ENCODE results near the gene CLN3. TPM values are rescaled to one million over a fixed set of nuclear protein-coding genes. Genes with fewer than 3 reads are reported as not detected.
"Not testable (repeated sequence)": the region's sequence is repeated elsewhere in the genome, so short reads cannot be mapped to it uniquely, and the experiment has no call there.

The CLN3 gene
- 23.7 and 27.0 TPM in 2 replicates for total RNA-seq (2014; rRNA removed; shearing (Covaris generic))

GRCh38 chr16:28491970-28492474 is at the start of gene CLN3:
TSS of gene CLN3 (minus strand) at chr16:28492074. CDS start at chr16:28491759, 315 bp downstream.
- DNase-seq (ENCODE audit: low spot score): peak; percentile 93

GRCh38 chr16:28540346-28540745 is 48.5 kb upstream of the CLN3 start:
- DNase-seq (ENCODE audit: low spot score): no peak

- peak; percentile 97 for DNase-seq (ENCODE audit: low spot score)
Measured at GRCh38 chr16:28538733-28539596, 47.1 kb upstream of the CLN3 start, which contains the start of gene NUPR1. TSS of gene NUPR1 (minus strand) at chr16:28538974. CDS start at chr16:28538907, 67 bp downstream.

DNA sequence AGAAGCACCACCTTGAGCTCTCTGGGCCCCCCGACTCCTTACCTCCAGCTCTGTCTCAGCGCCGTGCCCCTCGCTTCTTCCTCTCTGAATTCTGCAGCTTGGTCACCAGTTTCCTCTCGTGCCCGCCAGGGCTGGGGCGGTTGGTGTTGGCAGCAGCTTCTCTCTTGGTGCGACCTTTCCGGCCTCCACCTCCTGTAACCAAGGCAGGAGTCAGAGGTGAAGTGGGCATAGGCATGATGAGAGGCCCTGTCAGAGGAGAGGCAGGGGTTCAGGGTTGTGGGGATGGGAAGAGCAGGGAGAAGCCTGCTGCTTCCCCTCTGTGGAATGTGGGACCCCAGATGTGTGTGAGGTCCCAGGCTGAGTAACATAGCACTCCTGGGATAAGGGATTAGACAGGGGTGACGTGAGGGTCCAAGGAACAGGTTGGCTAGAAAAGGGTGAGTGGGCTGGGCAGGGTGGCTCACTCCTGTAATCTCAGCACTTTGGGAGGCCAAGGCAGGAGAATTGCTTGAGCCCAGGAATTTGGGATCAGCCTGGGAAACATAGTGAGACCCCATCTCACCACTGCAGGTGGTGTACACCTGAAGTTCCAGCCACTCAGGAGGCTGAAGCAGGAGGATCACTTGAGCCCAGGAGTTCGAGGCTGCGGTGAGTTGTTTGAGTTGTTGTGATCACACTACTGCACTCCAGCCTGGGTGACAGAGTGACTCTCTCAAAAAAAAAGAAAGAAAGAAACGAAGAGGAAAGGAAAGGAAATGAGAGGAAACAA is 46.3 kb upstream of the CLN3 start:
- no peak for DNase-seq (ENCODE audit: low spot score)

- no peak for DNase-seq (ENCODE audit: low spot score)
Measured at GRCh38 chr16:28537076-28537475, 45.2 kb upstream of the CLN3 start.

DNA sequence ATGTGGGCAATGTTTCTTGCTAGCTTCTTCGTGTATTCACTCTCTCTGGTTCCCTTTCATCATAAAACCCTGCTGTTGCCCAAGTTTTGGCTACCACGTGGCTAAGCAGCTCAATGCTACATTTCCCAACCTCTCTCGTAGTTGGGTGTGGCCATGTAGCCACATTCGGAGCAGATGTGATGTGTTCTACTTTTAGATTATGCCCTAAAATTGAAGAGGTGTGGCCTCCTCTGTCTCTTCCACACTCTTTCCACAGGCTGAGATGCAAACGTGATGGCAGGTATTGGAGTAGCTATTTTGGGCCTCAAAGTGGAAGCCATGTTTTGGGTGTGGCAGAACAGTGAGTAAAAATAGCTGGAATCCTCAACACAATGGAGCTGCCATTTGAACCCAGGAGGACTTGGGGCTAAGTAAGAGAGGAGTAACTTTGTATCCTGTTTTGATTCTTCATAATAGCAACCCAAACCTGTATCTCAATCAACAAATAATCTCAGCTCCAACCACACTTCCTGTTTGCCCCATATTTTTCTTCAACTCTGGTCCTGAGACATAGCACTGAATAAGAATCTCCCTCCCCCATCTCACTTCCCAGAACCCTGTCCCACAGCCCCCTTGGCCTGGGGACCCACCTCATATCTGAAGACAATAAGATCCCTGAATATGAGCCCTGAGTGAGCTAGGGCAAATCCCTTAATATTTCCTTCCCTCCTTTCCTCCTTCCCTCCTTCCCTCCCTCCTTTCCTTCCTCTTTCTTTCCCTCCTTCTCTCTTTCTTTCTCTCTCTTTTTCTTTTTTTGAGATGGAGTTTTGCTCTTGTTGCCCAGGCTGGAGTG is 42.9 kb upstream of the CLN3 start:
- no peak for DNase-seq (ENCODE audit: low spot score)

GRCh38 chr16:28532940-28533647 is 41.2 kb upstream of the CLN3 start:
- DNase-seq (ENCODE audit: low spot score): no peak

GRCh38 chr16:28531777-28532744 is 40.2 kb upstream of the CLN3 start:
- peak; percentile 55 for DNase-seq (ENCODE audit: low spot score)

DNA sequence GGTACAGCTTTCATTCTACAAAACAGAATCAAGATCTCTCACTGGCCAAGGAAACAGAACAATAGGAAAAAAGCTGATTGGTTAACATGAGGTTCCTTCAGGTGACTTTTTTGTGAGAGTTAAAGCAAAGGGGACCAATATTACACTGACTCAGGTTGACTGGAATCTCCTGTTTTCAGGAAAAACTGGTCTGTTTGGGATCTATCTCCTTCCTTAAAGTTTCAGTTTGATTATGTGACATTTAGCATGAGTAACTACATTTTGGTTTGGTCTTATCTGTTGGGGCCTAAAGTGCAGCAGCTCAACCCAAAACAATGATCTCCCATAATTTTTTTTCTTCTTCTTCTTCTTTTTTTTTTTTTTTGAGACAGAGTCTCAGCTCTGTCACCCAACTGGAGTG is 37.2 kb upstream of the CLN3 start:
- no peak for DNase-seq (ENCODE audit: low spot score)

DNA sequence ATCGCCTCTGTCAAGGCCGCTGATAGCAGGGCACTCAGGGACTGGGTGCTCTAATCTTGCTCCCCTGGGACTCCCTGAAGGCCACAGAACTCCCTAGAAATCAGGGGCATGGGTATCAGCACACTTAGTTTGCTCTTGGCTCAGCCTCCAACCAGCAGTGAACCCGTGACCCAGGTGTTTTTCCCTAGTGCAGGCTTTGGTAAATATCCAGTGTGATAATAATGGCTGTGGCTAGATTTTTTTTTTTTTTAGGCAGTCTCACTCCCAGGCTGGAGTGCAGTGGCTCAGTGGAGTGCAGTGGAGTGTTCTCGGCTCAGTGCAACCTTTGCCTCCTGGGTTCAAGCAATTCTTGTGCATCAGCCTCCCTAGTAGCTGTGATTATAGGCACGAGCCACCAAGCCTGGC is 36.6 kb upstream of the CLN3 start:
- no peak for DNase-seq (ENCODE audit: low spot score)

DNA sequence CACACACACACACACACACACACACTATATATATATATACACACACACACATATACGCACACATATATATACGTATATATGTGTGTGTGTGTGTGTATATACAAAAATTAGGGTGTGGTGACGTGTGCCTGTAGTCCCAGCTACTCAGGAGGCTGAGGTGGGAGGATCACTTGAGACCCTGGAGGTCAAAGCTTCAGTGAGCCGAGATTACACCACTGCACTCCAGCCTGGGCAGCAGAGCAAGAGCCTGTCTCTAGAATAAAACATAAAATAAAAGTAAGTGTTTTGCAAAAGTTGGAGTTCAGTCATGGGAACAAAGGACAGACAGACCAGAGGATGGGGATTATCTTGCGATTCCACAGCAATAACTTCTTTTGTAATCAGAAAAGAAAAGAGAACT is 36.1 kb upstream of the CLN3 start:
- DNase-seq (ENCODE audit: low spot score): no peak

DNA sequence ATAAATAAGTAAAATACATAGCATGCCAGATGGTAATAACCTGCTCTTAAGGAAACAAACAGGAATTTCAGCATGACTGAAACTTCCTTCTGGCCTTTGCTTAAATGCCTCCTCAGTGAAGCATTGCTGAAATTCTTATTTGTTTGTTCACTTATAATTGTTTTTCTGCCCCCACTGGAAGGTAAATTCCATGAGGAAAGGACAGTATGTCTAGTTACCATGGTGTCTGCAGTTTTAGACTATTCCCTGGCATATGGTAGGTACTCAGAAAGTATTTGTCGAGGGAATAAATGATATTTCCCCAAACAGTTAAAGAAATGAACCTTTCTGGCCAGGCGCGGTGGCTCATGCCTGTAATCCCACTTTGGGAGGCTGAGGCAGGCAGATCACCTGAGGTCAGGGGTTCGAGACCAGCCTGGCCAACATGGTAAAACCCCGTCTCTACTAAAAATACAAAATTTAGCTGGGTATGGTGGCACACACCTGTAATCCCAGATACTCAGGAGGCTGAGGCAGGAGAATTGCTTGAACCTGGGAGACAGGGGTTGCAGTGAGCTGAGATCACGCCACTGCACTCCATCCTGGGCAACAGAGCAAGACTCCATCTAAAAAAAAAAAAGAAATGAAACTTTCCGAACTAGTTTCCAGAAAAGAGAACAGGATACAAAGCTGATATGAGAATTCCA is 35.4 kb upstream of the CLN3 start:
- not testable (repeated sequence) for DNase-seq (ENCODE audit: low spot score)

GRCh38 chr16:28526201-28527099 is 34.6 kb upstream of the CLN3 start:
- no peak for DNase-seq (ENCODE audit: low spot score)

GRCh38 chr16:28524681-28525171 is 32.9 kb upstream of the CLN3 start:
- no peak for DNase-seq (ENCODE audit: low spot score)

DNA sequence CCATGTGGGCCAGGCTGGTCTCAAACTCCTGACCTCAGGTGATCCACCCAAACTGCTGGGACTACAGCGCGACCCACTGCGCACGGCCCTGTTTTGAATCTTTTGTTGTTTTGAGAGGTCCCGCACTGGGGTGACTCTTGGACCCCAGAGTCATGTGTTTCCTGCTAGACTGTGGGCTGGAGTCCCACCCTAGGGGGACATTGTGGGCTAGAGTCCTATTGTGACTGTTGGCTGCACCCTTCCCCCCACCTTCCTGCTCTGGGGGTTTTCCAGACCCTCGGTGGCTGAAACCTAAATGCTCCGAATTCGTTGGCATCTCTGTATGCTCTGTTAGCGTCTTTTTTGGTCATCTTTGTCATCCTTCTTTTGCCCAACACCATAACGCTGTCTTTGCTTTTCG is 30.9 kb upstream of the CLN3 start:
- no peak for DNase-seq (ENCODE audit: low spot score)

DNA sequence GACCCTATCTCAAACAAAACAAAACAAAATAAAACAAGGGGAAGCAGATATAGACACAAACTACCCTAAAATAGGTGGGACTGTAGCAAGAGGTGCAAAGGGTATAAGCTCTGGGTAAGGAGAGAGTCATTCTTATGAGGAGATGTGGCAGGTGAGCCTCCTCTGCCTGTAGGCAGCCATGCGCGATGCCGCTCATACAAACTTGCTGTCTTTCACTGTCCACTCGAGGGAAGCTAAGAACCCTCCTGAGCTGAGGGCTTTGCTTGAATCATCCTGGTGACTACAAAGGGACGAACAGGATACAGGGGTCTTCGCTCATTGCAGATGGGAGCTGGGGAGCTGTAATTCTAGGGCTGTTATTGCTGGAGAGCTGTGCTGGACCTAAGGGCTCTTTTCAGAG is 29.6 kb upstream of the CLN3 start:
- DNase-seq (ENCODE audit: low spot score): no peak

DNA sequence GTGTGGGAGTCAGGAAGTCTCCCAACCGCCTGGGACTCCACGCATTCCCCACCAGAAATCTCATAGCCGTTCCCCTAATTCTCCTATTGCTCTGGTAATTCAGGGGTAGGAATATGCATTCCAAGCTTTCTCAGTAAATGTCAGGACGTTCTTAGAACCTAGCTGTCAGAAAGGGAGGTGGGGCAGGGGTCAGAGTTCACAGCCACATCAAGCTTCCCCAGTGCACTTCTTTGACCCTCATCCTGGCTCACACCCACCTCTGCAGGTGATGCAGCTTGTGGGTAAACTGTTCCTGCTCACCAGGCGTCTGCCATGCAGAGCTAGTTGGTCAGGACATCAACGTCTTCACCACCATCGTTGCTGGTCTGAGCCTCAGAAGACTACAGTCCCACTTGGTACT is 28.8 kb upstream of the CLN3 start:
- no peak for DNase-seq (ENCODE audit: low spot score)

- no peak for DNase-seq (ENCODE audit: low spot score)
Measured at GRCh38 chr16:28514246-28514645, 22.4 kb upstream of the CLN3 start.
